Medulla oblongata (tissue), 1 donor: ENCODE measurements around the gene CFAP299.
"Not testable (repeated sequence)": the region's sequence is repeated elsewhere in the genome, so short reads cannot be mapped to it uniquely, and the experiment has no call there.

Experiments
- DNase-seq: peaks from one replicate; pipeline ENCODE4 v3.0.0-alpha.2; 2015; ENCODE audit errors: extremely low spot score

CFAP299 gene

GRCh38 chr4:80335554-80336358, at the start of gene CFAP299:
Gene CFAP299, plus strand, starts transcription at chr4:80335730.
- DNase-seq = peak; percentile 79

- DNase-seq = no peak
Measured at GRCh38 chr4:80286451-80286850, 49.1 kb upstream of the CFAP299 start.

- not testable (repeated sequence) for DNase-seq
Measured at GRCh38 chr4:80290665-80291064, 44.9 kb upstream of the CFAP299 start.

- DNase-seq = no peak
Measured at GRCh38 chr4:80294206-80294605, 41.3 kb upstream of the CFAP299 start.

- no peak for DNase-seq
Measured at GRCh38 chr4:80295336-80295735, 40.2 kb upstream of the CFAP299 start.

- no peak for DNase-seq
Measured at GRCh38 chr4:80295826-80296225, 39.7 kb upstream of the CFAP299 start.

- no peak for DNase-seq
Measured at GRCh38 chr4:80301884-80302283, 33.6 kb upstream of the CFAP299 start.

- no peak for DNase-seq
Measured at GRCh38 chr4:80302616-80303223, 32.8 kb upstream of the CFAP299 start.

GRCh38 chr4:80305466-80305865, 30.1 kb upstream of the CFAP299 start:
- no peak for DNase-seq

- no peak for DNase-seq
Measured at GRCh38 chr4:80306260-80306659, 29.3 kb upstream of the CFAP299 start.

GRCh38 chr4:80307183-80307735, 28.3 kb upstream of the CFAP299 start:
- no peak for DNase-seq

- DNase-seq = no peak
Measured at GRCh38 chr4:80307774-80308465, 27.6 kb upstream of the CFAP299 start.

GRCh38 chr4:80308466-80308822, 27.1 kb upstream of the CFAP299 start:
- DNase-seq = no peak

- no peak for DNase-seq
Measured at GRCh38 chr4:80309294-80310004, 26.1 kb upstream of the CFAP299 start.

- no peak for DNase-seq
Measured at GRCh38 chr4:80311130-80311529, 24.4 kb upstream of the CFAP299 start.

GRCh38 chr4:80312124-80312523, 23.4 kb upstream of the CFAP299 start:
- no peak for DNase-seq

- DNase-seq = no peak
Measured at GRCh38 chr4:80313627-80314026, 21.9 kb upstream of the CFAP299 start.

GRCh38 chr4:80315848-80316247, 19.7 kb upstream of the CFAP299 start:
- not testable (repeated sequence) for DNase-seq

GRCh38 chr4:80321341-80321740, 14.2 kb upstream of the CFAP299 start:
- no peak for DNase-seq

- DNase-seq = no peak
Measured at GRCh38 chr4:80321776-80322175, 13.8 kb upstream of the CFAP299 start.

- no peak for DNase-seq
Measured at GRCh38 chr4:80322716-80323115, 12.8 kb upstream of the CFAP299 start.

- DNase-seq = no peak
Measured at GRCh38 chr4:80324171-80324570, 11.4 kb upstream of the CFAP299 start.
